DND-41 (cell line): Measurements from ENCODE around the gene MBNL2.

Experiments used
- ATAC-seq: fragments of 200-7000 bp; cut with Tn5 transposase; 3 replicates; pipeline ENCODE4 v1.9.1; 2021; ENCODE audit warnings: low read depth; ENCODE audit not compliant: insufficient read depth
- DNase-seq: peaks from one replicate; pipeline ENCODE4 v3.0.0-alpha.2; 2020
- H2AFZ ChIP-seq: 2 replicates; pipeline ENCODE4 v1.6.0; 2012; ENCODE audit warnings: low read depth, low read length
- H3K27ac ChIP-seq: 2 replicates; pipeline ENCODE4 v1.5.1; 2012; ENCODE audit warnings: low read length, inconsistent platforms
- H3K27me3 ChIP-seq: fragments of 200-600 bp; sonication (generic); 2 replicates; pipeline ENCODE4 v1.6.0; 2012; ENCODE audit warnings: low read length, mild to moderate bottlenecking, inconsistent platforms; ENCODE audit not compliant: insufficient read depth, poor library complexity
- H3K36me3 ChIP-seq: 2 replicates; pipeline ENCODE4 v1.5.1; 2012; ENCODE audit warnings: low read length, inconsistent platforms; ENCODE audit not compliant: insufficient read depth
- H3K4me1 ChIP-seq: 2 replicates; pipeline ENCODE4 v1.5.1; 2012; ENCODE audit warnings: mild to moderate bottlenecking, low read length; ENCODE audit not compliant: insufficient read depth
- H3K4me2 ChIP-seq: 2 replicates; pipeline ENCODE4 v1.6.0; 2012; ENCODE audit warnings: mild to moderate bottlenecking, moderate library complexity, low read length, inconsistent platforms; ENCODE audit not compliant: insufficient read depth
- H3K4me3 ChIP-seq, 2 experiments: fragments of 200-600 bp in 1 of 2; shearing (Covaris generic) in 1 of 2; 2 replicates each; pipeline ENCODE4 v1.5.1; 2012 to 2016; ENCODE audit warnings: inconsistent platforms in 2 of 2, low read length in 2 of 2, mild to moderate bottlenecking in 2 of 2, low read depth in 1 of 2, moderate library complexity in 1 of 2
- H3K79me2 ChIP-seq: 2 replicates; pipeline ENCODE4 v1.6.0; 2012; ENCODE audit warnings: low read length, inconsistent platforms; ENCODE audit not compliant: insufficient read depth
- H3K9ac ChIP-seq: 2 replicates; pipeline ENCODE4 v1.6.0; 2012; ENCODE audit warnings: low read depth, mild to moderate bottlenecking, inconsistent platforms, low read length, moderate library complexity
- H3K9me3 ChIP-seq: 2 replicates; pipeline ENCODE4 v1.5.1; 2012; ENCODE audit warnings: low read length, moderate library complexity, mild to moderate bottlenecking, inconsistent platforms; ENCODE audit not compliant: insufficient read depth, severe bottlenecking
- H4K20me1 ChIP-seq: 2 replicates; pipeline ENCODE4 v1.6.0; 2012; ENCODE audit warnings: low read length; ENCODE audit not compliant: insufficient read depth
- EZH2 ChIP-seq: IDR thresholded peaks from 3 replicates; pipeline ENCODE4 v1.6.1; 2012; ENCODE audit warnings: borderline replicate concordance, low read depth, mild to moderate bottlenecking, moderate library complexity, low read length, inconsistent platforms; ENCODE audit not compliant: severe bottlenecking
- TF ChIP-seq, protein P1 (sequence below): IDR thresholded peaks from 2 replicates; pipeline ENCODE4 v1.5.1; 2012; ENCODE audit warnings: borderline replicate concordance, low read length, moderate library complexity, mild to moderate bottlenecking; ENCODE audit not compliant: poor library complexity, severe bottlenecking; ENCODE audit errors: extremely low read depth

The MBNL2 gene

DNA sequence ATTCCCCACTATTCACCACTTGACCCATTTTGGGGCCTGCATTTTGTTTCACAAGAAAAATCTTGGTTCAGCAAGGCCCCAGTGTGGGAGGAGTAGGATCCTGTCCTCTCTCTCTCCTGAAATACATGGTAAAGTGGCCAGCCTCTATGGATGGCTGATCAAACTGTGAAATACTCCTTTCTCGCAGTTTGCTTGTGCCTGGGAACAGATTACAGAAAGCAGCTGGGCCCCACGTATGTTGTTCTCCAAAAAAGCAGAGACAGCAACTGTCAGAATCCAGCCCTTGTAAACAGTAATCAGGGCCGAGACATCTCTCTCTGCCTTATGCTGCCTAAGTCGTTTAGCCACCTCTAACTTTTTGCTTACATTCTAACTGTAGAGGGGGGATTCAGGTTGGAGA, 150.8 kb downstream of the MBNL2 start:
- Histone ChIP-seq H3K27me3 (no peaks in the 10 kb centered on the region), H3K36me3 (no peaks in the 10 kb centered on the region), H2AFZ (0 out of 2 replicates have a peak overlapping the region, but pooled peaks have one; percentile 17), H3K27ac (no peak overlapping the region), H3K4me3 (no peak overlapping the region), H3K4me1 (peaks cover 13% of the 10 kb centered on the region), H3K4me2 (no peak overlapping the region), H3K9ac (no peak overlapping the region), H3K79me2 (no peaks in the 10 kb centered on the region), H3K9me3 (no peaks in the 10 kb centered on the region), H4K20me1 (no peaks in the 10 kb centered on the region)
- ATAC-seq (peak; percentile 16; the same call in 1 of the 3 replicates), DNase-seq (no peak)
- TF ChIP-seq, protein P1, sequence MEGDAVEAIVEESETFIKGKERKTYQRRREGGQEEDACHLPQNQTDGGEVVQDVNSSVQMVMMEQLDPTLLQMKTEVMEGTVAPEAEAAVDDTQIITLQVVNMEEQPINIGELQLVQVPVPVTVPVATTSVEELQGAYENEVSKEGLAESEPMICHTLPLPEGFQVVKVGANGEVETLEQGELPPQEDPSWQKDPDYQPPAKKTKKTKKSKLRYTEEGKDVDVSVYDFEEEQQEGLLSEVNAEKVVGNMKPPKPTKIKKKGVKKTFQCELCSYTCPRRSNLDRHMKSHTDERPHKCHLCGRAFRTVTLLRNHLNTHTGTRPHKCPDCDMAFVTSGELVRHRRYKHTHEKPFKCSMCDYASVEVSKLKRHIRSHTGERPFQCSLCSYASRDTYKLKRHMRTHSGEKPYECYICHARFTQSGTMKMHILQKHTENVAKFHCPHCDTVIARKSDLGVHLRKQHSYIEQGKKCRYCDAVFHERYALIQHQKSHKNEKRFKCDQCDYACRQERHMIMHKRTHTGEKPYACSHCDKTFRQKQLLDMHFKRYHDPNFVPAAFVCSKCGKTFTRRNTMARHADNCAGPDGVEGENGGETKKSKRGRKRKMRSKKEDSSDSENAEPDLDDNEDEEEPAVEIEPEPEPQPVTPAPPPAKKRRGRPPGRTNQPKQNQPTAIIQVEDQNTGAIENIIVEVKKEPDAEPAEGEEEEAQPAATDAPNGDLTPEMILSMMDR = no peak
- no peak for TF ChIP-seq EZH2

DNA sequence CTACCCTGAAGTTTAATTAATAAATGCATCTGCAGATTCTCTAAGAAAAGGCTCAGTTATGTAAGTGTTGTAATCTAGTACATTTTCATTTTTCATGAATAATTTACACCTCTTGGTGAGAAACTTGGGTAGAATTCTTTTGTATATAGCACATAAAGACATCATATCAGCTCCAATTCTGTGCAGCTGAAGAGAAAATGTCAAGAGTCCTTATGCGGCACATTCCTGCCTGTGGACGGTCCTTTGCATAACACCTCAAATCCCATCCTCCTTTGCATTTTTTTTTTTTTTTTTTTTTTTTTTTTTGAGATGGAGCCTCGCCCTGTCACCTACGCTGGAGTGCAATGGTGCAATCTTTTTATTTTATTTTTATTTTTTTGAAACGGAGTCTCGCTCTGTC, 151.7 kb downstream of the MBNL2 start:
- Histone ChIP-seq H4K20me1 (no peaks in the 10 kb centered on the region), H3K27ac (no peak overlapping the region), H3K36me3 (no peaks in the 10 kb centered on the region), H3K9ac (no peak overlapping the region), H3K9me3 (no peaks in the 10 kb centered on the region), H3K4me1 (peaks cover 9% of the 10 kb centered on the region), H3K4me3 (no peak overlapping the region), H2AFZ (no peak overlapping the region), H3K27me3 (no peaks in the 10 kb centered on the region), H3K4me2 (no peak overlapping the region), H3K79me2 (no peaks in the 10 kb centered on the region)
- TF ChIP-seq EZH2 = no peak
- TF ChIP-seq, protein P1 = no peak
- DNase-seq = no peak
- no peak for ATAC-seq

DNA sequence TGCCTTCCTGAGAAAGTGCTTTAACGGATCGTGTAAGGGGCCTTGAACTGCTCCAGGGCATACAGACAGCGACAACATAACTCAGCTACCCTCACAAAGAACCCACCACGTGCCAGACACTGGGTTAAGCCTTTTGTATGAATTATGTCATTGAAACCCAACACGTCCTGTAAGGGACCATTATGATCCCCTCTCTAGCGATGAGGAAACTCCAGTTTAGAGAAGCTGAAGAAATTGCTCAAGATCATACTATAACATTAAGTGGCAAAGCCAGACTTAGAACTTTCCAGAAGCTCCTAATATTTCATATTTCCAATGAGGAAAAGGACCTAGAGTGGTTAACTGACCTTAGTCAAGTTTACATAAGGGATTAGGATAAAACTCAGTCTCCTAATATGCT, 154.8 kb downstream of the MBNL2 start:
- no peaks in the 10 kb centered on the region for H3K36me3 ChIP-seq
- H2AFZ ChIP-seq = no peak overlapping the region
- no peaks in the 10 kb centered on the region for H3K79me2 ChIP-seq
- no peaks in the 10 kb centered on the region for H3K9me3 ChIP-seq
- DNase-seq = no peak
- TF ChIP-seq, protein P1 = no peak
- no peak for TF ChIP-seq EZH2
- H3K9ac ChIP-seq = no peak overlapping the region
- H3K27ac ChIP-seq = no peak overlapping the region
- no peak for ATAC-seq
- H3K4me2 ChIP-seq = no peak overlapping the region
- H3K4me1 ChIP-seq = no peaks in the 10 kb centered on the region
- H3K4me3 ChIP-seq = no peak overlapping the region
- H4K20me1 ChIP-seq = no peaks in the 10 kb centered on the region
- no peaks in the 10 kb centered on the region for H3K27me3 ChIP-seq

DNA sequence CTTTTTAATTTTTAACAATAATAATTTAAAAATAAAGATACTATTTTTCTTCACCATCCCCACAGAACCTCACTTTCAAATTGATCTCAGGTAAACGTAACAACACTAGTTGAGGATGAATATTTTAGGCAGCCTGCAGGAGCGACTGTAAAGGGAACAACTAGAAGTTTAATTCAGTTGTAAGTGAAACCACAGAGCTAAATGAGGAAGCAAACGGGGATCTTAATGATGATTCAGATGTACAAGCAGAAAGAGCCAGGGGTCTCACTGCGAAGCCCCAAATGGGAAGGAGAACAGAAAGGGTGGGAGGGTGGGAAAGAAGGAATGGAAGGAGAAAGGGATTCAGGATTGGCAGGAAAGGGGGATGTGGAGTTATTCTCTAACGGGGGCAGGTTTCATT, 157.3 kb downstream of the MBNL2 start:
- Histone ChIP-seq H3K9ac (no peak overlapping the region), H3K4me3 (no peak overlapping the region), H3K27me3 (no peaks in the 10 kb centered on the region), H3K79me2 (no peaks in the 10 kb centered on the region), H3K4me1 (no peaks in the 10 kb centered on the region), H3K9me3 (no peaks in the 10 kb centered on the region), H4K20me1 (no peaks in the 10 kb centered on the region), H3K4me2 (no peak overlapping the region), H3K36me3 (no peaks in the 10 kb centered on the region), H2AFZ (no peak overlapping the region), H3K27ac (no peak overlapping the region)
- TF ChIP-seq, protein P1 = no peak
- TF ChIP-seq EZH2 = no peak
- no peak for ATAC-seq
- no peak for DNase-seq
